ENCODE results near the gene TENM4. TPM values are rescaled to one million over a fixed set of nuclear protein-coding genes. Genes with fewer than 3 reads are reported as not detected.

Gene TENM4
- total RNA-seq, 1 donor from 2014 or later, result not detected

DNA sequence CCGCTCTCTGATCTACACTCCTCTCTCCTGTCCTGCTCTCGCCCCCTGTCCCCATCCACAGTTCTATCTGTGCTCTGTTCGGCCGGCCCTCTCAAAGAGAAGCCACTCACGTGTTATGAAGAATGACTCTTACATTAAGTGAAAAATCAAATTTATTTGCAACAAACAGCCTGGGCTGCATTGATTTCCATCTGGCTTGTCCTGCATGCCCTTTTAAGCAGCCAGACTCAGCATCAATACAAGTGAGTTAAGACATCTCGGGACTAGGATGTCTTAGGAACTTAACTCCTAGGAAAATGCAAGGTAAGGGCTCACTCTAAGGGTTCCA, 373.5 kb downstream of the TENM4 start:
- Mint-ChIP-seq H3K36me3 (ENCODE audit: low read depth) (no peaks in the 10 kb centered on the region), H3K27me3 (ENCODE audit: low read depth) (peaks cover 2% of the 10 kb centered on the region), H3K4me1 (ENCODE audit: low read depth) (no peaks in the 10 kb centered on the region), H3K9me3 (no peaks in the 10 kb centered on the region), H3K27ac (no peak overlapping the region), H3K4me3 (ENCODE audit: low read depth) (no peak overlapping the region)
- DNase-seq (ENCODE audit: low spot score), result no peak
- intact Hi-C loops (cut with micrococcal nuclease), result no loop called here

GRCh38 chr11:79066456-79067351, 374.1 kb downstream of the TENM4 start:
- DNase-seq (ENCODE audit: low spot score), result no peak
- Mint-ChIP-seq H3K9me3 (no peaks in the 10 kb centered on the region), H3K4me1 (ENCODE audit: low read depth) (no peaks in the 10 kb centered on the region), H3K36me3 (ENCODE audit: low read depth) (no peaks in the 10 kb centered on the region), H3K27ac (no peak overlapping the region), H3K4me3 (ENCODE audit: low read depth) (no peak overlapping the region), H3K27me3 (ENCODE audit: low read depth) (peaks cover 2% of the 10 kb centered on the region)
- intact Hi-C loops (cut with micrococcal nuclease), result no loop called here

GRCh38 chr11:79062814-79063762, 377.7 kb downstream of the TENM4 start:
- Mint-ChIP-seq H3K9me3 (no peaks in the 10 kb centered on the region), H3K27ac (no peak overlapping the region), H3K4me3 (ENCODE audit: low read depth) (no peak overlapping the region), H3K4me1 (ENCODE audit: low read depth) (no peaks in the 10 kb centered on the region), H3K27me3 (ENCODE audit: low read depth) (peaks cover 2% of the 10 kb centered on the region), H3K36me3 (ENCODE audit: low read depth) (no peaks in the 10 kb centered on the region)
- intact Hi-C loops (cut with micrococcal nuclease), result no loop called here
- DNase-seq (ENCODE audit: low spot score), result no peak

DNA sequence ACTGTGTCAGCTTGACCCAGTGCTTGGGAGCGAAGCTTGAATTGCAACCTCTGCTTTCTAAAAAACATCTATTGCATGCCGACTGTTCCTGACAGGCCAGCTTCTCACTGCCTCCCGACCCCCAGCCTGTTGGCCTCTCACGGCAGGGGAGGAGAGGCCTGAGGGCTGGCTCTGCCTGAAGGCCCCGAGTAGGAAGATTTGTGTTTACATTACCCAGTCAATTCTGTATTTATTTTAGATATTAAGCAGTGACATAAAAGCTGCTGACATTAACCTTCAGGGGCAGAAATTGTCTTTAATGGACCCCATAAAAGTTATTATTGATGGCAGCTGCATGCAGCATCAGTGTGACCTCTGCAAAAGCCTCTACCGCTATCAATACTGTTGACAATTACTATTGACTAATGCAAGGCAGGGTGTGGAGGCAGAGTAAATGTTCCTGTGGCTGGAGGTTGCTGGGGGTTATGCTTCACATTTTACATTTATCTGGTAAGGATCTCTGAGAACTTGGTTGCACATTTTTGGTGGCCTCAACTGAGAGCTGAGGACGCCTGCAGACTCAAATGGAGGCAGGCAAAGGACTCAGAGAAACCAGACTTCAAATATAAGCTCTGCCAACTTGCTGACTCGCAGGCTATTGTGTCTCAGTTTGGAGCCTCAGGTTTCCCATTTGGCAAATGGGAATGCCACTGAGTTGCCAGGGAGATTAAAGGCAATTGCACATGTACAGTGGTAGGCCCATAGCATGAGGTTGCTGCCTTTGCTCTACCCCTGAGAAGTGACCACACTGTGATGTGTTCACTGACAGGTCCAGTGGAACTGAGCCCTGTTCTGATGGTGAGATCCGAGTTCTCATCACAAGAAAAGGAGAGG, 380.5 kb downstream of the TENM4 start:
- no peaks in the 10 kb centered on the region for H3K36me3 Mint-ChIP-seq (ENCODE audit: low read depth)
- no peak for DNase-seq (ENCODE audit: low spot score)
- no peaks in the 10 kb centered on the region for H3K4me1 Mint-ChIP-seq (ENCODE audit: low read depth)
- intact Hi-C loops (cut with micrococcal nuclease), result no loop called here
- no peaks in the 10 kb centered on the region for H3K27me3 Mint-ChIP-seq (ENCODE audit: low read depth)
- no peaks in the 10 kb centered on the region for H3K9me3 Mint-ChIP-seq
- no peak overlapping the region for H3K4me3 Mint-ChIP-seq (ENCODE audit: low read depth)
- H3K27ac Mint-ChIP-seq, result no peak overlapping the region

- no peaks in the 10 kb centered on the region for H3K4me1 Mint-ChIP-seq (ENCODE audit: low read depth)
- H3K9me3 Mint-ChIP-seq, result no peaks in the 10 kb centered on the region
- DNase-seq (ENCODE audit: low spot score), result no peak
- H3K4me3 Mint-ChIP-seq (ENCODE audit: low read depth), result no peak overlapping the region
- no peak overlapping the region for H3K27ac Mint-ChIP-seq
- H3K36me3 Mint-ChIP-seq (ENCODE audit: low read depth), result no peaks in the 10 kb centered on the region
- no peaks in the 10 kb centered on the region for H3K27me3 Mint-ChIP-seq (ENCODE audit: low read depth)
- intact Hi-C loops (cut with micrococcal nuclease), result no loop called here
Measured at GRCh38 chr11:79059141-79059540, 381.7 kb downstream of the TENM4 start.

DNA sequence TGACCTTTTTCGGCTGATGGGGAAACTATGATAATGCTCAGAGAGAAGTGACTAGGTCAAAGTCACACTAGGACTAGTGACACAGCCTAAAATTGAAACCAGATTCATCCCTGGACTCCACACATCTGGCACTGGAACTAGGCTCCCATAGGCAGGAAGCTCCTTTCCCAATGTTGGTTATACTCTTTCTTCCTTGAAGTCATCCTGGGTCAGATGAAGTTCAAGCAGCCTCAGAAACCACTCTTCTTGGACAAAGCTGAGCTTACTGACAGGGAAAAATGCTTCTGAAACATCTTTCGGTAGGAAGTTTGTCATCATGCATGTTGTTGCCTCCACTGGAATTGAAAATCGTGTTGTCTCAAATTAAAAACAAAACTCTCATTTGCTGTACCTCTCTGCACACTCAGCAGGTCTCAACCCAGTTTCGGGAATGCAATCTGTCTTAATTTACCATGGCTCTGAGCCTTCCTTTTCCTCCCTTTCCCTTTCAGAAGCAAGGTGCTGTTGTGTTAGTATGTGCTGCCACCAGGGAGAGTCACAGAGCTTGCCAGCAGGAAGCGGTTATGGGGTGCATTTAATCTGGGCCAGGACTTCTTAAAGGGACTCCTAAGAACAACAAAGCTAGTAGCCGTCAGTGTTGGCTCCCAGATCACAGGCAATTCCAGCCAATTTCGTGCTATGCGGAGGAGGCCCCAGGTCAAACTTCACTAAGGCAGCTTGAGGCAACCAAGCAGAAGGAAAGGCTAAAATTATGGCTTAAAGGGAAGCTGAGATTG, 384.8 kb downstream of the TENM4 start:
- no peak for DNase-seq (ENCODE audit: low spot score)
- H3K27me3 Mint-ChIP-seq (ENCODE audit: low read depth), result peaks cover 3% of the 10 kb centered on the region
- intact Hi-C loops (cut with micrococcal nuclease), result no loop called here
- H3K36me3 Mint-ChIP-seq (ENCODE audit: low read depth), result no peaks in the 10 kb centered on the region
- no peak overlapping the region for H3K27ac Mint-ChIP-seq
- H3K4me3 Mint-ChIP-seq (ENCODE audit: low read depth), result no peak overlapping the region
- H3K4me1 Mint-ChIP-seq (ENCODE audit: low read depth), result no peaks in the 10 kb centered on the region
- no peaks in the 10 kb centered on the region for H3K9me3 Mint-ChIP-seq

- Mint-ChIP-seq H3K9me3 (no peaks in the 10 kb centered on the region), H3K4me3 (ENCODE audit: low read depth) (no peak overlapping the region), H3K36me3 (ENCODE audit: low read depth) (no peaks in the 10 kb centered on the region), H3K4me1 (ENCODE audit: low read depth) (no peaks in the 10 kb centered on the region), H3K27me3 (ENCODE audit: low read depth) (peaks cover 7% of the 10 kb centered on the region), H3K27ac (no peak overlapping the region)
- DNase-seq (ENCODE audit: low spot score), result no peak
- intact Hi-C loops (cut with micrococcal nuclease), result no loop called here
Measured at GRCh38 chr11:79054636-79055035, 386.2 kb downstream of the TENM4 start.

GRCh38 chr11:79052544-79052943, 388.3 kb downstream of the TENM4 start:
- no peaks in the 10 kb centered on the region for H3K4me1 Mint-ChIP-seq (ENCODE audit: low read depth)
- no peak for DNase-seq (ENCODE audit: low spot score)
- no peaks in the 10 kb centered on the region for H3K36me3 Mint-ChIP-seq (ENCODE audit: low read depth)
- H3K27ac Mint-ChIP-seq, result no peak overlapping the region
- no peaks in the 10 kb centered on the region for H3K9me3 Mint-ChIP-seq
- intact Hi-C loops (cut with micrococcal nuclease), result no loop called here
- no peak overlapping the region for H3K4me3 Mint-ChIP-seq (ENCODE audit: low read depth)
- peaks cover 7% of the 10 kb centered on the region for H3K27me3 Mint-ChIP-seq (ENCODE audit: low read depth)

DNA sequence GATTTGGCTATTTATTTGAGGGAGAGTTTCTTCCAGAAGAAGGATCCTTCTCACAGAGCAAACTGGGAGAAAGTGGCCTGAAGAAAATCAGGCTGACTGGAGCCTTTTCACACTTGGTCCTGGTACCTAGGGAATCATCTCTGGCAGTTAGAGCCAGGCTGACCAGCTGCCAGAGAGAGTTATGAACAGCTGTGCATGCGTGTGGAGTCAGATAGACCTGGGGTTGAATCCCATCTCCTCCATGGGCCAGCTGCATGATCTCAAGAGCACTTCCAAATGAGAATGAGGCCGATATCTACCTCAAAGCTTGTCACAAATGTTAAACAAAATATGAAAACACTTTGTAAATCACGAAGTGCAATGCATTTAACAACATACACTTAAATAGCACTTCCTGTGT, 390.0 kb downstream of the TENM4 start:
- Mint-ChIP-seq H3K4me3 (ENCODE audit: low read depth) (no peak overlapping the region), H3K27ac (no peak overlapping the region), H3K27me3 (ENCODE audit: low read depth) (peaks cover 8% of the 10 kb centered on the region), H3K36me3 (ENCODE audit: low read depth) (no peaks in the 10 kb centered on the region), H3K4me1 (ENCODE audit: low read depth) (no peaks in the 10 kb centered on the region), H3K9me3 (no peaks in the 10 kb centered on the region)
- DNase-seq (ENCODE audit: low spot score), result no peak
- intact Hi-C loops (cut with micrococcal nuclease), result no loop called here

- no peaks in the 10 kb centered on the region for H3K4me1 Mint-ChIP-seq (ENCODE audit: low read depth)
- H3K27me3 Mint-ChIP-seq (ENCODE audit: low read depth), result peaks cover 9% of the 10 kb centered on the region
- H3K4me3 Mint-ChIP-seq (ENCODE audit: low read depth), result no peak overlapping the region
- H3K36me3 Mint-ChIP-seq (ENCODE audit: low read depth), result no peaks in the 10 kb centered on the region
- no peaks in the 10 kb centered on the region for H3K9me3 Mint-ChIP-seq
- DNase-seq (ENCODE audit: low spot score), result no peak
- H3K27ac Mint-ChIP-seq, result no peak overlapping the region
- intact Hi-C loops (cut with micrococcal nuclease), result no loop called here
Measured at GRCh38 chr11:79049741-79050179, 391.1 kb downstream of the TENM4 start.

DNA sequence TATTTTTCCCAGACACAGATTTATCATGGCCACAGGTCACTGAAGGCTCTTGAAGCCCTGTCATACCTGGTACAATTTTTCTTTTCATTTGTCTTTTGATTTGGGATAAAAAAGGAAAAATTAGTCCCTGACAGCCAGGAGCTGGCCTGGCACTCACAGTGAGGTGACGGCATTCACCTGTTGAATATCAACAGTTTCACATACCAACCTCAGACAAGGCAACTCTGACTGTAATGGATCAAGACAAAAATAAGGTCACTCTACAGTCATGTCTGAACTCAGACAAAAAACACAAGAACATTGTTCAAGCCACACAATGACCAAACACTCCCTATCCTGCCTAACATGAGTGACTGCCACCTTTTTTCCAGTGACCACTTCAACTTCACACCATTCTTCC, 392.9 kb downstream of the TENM4 start:
- intact Hi-C loops (cut with micrococcal nuclease), result no loop called here
- Mint-ChIP-seq H3K4me1 (ENCODE audit: low read depth) (no peaks in the 10 kb centered on the region), H3K4me3 (ENCODE audit: low read depth) (no peak overlapping the region), H3K27me3 (ENCODE audit: low read depth) (peaks cover 9% of the 10 kb centered on the region), H3K36me3 (ENCODE audit: low read depth) (no peaks in the 10 kb centered on the region), H3K27ac (no peak overlapping the region), H3K9me3 (no peaks in the 10 kb centered on the region)
- DNase-seq (ENCODE audit: low spot score), result no peak

DNA sequence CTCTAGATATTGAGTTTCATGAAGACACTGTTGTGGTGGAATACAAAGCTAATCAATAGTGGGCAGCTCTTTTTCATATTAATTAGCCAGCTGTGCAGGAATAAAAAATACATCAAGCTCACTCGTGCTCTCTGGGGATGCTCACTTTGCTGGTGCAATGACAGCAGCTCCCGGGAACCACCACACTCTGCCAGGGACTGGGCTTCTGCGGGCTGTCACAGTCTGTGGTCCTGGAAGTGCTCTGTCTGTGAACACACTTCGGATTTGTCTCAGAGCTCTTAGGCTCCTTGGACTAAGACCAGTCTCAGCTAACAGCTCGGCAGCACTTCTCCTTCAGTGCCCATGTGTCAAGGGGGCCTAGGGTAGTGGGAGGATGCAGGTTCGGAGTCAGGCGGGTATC, 393.5 kb downstream of the TENM4 start:
- no peak for DNase-seq (ENCODE audit: low spot score)
- Mint-ChIP-seq H3K4me3 (ENCODE audit: low read depth) (no peak overlapping the region), H3K9me3 (no peaks in the 10 kb centered on the region)

More for the DNA sequence above, 393.5 kb downstream of the TENM4 start:
- Mint-ChIP-seq H3K27ac (no peak overlapping the region), H3K4me1 (ENCODE audit: low read depth) (no peaks in the 10 kb centered on the region), H3K36me3 (ENCODE audit: low read depth) (no peaks in the 10 kb centered on the region), H3K27me3 (ENCODE audit: low read depth) (peaks cover 12% of the 10 kb centered on the region)
- intact Hi-C loops (cut with micrococcal nuclease), result no loop called here

Measured in activated T-helper 2 cell treated with anti-CD3 and anti-CD28 coated beads, Interferon-gamma antibody, Interleukin-2, Interleukin-4, amounts not matched to agents 10 μg/mL and 5 μg/mL and 100 μg/mL, durations not matched to agents 14 hours and 24 hours and 36 hours (primary cell).